ENCODE measurements around the gene GFRA1.

- TF ChIP-seq GATA3 (IDR thresholded peaks at IDR 0.05; ENCODE audit: low read depth, low read length) (no peak), GATA2 (IDR thresholded peaks at IDR 0.05; ENCODE audit: low read depth, low read length) (no peak)
Measured at GRCh38 chr10:116240157-116240950, 32.7 kb downstream of the GFRA1 start.
